SU-DHL-6 (cell line): ENCODE data around the gene SCN8A.

Source experiments
- H2AFZ ChIP-seq: fragments of 200-600 bp; sonication (generic); 2 replicates; pipeline ENCODE4 v1.6.1; 2014; ENCODE audit warnings: low read depth, mild to moderate bottlenecking, moderate library complexity, mixed read lengths, antibody characterized with exemption, low read length; ENCODE audit not compliant: severe bottlenecking
- H3F3A ChIP-seq: fragments of 200-600 bp; shearing (Covaris generic); 2 replicates; pipeline ENCODE4 v1.6.0; 2016; ENCODE audit warnings: antibody characterized with exemption, mild to moderate bottlenecking; ENCODE audit not compliant: insufficient read depth
- H3K27ac ChIP-seq: fragments of 200-600 bp; sonication (generic); 2 replicates; pipeline ENCODE4 v1.5.1; 2016; ENCODE audit warnings: low read depth, mild to moderate bottlenecking, low read length, moderate library complexity, mixed read lengths
- H3K27me3 ChIP-seq: fragments of 200-600 bp; sonication (generic), shearing (Covaris generic); 2 replicates; pipeline ENCODE4 v1.6.0; 2014; ENCODE audit warnings: mild to moderate bottlenecking, low read length
- H3K36me3 ChIP-seq: fragments of 200-600 bp; sonication (generic); 2 replicates; pipeline ENCODE4 v1.6.1; 2014; ENCODE audit warnings: mild to moderate bottlenecking, low read length, mixed read lengths
- H3K4me2 ChIP-seq: fragments of 300-600, 200-600 bp; shearing (Covaris generic), sonication (generic); 2 replicates; pipeline ENCODE4 v1.6.0; 2014; ENCODE audit warnings: low read length, low read depth, mild to moderate bottlenecking; ENCODE audit not compliant: poor library complexity, severe bottlenecking
- H3K4me3 ChIP-seq: fragments of 200-600 bp; sonication (generic); 2 replicates; pipeline ENCODE4 v1.5.1; 2014; ENCODE audit warnings: antibody characterized with exemption, low read length, mild to moderate bottlenecking, mixed read lengths; ENCODE audit not compliant: insufficient read depth, poor library complexity, severe bottlenecking
- H3K79me2 ChIP-seq: fragments of 200-600 bp; sonication (generic); 2 replicates; pipeline ENCODE4 v1.6.1; 2014; ENCODE audit warnings: mild to moderate bottlenecking, low read length, moderate library complexity; ENCODE audit not compliant: insufficient read depth
- H3K9ac ChIP-seq: fragments of 200-600 bp; sonication (generic); 2 replicates; pipeline ENCODE4 v1.7.0; 2014; ENCODE audit warnings: mild to moderate bottlenecking, low read length
- H3K9me2 ChIP-seq: fragments of 200-600 bp; sonication (generic); replicated peaks from 2 replicates; pipeline ENCODE4 v1.6.1; 2014; ENCODE audit warnings: low read length; ENCODE audit not compliant: insufficient read depth
- H3K9me3 ChIP-seq: fragments of 200-600 bp; sonication (generic); 2 replicates; pipeline ENCODE4 v1.6.1; 2014; ENCODE audit warnings: low read length, mixed read lengths; ENCODE audit not compliant: insufficient read depth
- H4K20me1 ChIP-seq: fragments of 200-600 bp; sonication (generic); 2 replicates; pipeline ENCODE4 v1.6.1; 2014; ENCODE audit warnings: low read depth, mild to moderate bottlenecking, antibody characterized with exemption, low read length, moderate library complexity, mixed read lengths
- EZH2phosphoT487 ChIP-seq: fragments of 200-600 bp; sonication (generic), shearing (Covaris generic); conservative IDR thresholded peaks from 2 replicates; pipeline ENCODE4 v1.6.1; 2018; ENCODE audit warnings: mild to moderate bottlenecking, antibody characterized with exemption, low read length, moderate library complexity, mixed read lengths
- TF ChIP-seq, protein P1 (sequence below): fragments of 200-600 bp; sonication (generic); IDR thresholded peaks from one replicate; pipeline ENCODE4 v1.5.1; 2017; ENCODE audit warnings: antibody characterized with exemption, mild to moderate bottlenecking, low read length, moderate library complexity; ENCODE audit not compliant: insufficient read depth, poor library complexity, severe bottlenecking

The SCN8A gene

DNA sequence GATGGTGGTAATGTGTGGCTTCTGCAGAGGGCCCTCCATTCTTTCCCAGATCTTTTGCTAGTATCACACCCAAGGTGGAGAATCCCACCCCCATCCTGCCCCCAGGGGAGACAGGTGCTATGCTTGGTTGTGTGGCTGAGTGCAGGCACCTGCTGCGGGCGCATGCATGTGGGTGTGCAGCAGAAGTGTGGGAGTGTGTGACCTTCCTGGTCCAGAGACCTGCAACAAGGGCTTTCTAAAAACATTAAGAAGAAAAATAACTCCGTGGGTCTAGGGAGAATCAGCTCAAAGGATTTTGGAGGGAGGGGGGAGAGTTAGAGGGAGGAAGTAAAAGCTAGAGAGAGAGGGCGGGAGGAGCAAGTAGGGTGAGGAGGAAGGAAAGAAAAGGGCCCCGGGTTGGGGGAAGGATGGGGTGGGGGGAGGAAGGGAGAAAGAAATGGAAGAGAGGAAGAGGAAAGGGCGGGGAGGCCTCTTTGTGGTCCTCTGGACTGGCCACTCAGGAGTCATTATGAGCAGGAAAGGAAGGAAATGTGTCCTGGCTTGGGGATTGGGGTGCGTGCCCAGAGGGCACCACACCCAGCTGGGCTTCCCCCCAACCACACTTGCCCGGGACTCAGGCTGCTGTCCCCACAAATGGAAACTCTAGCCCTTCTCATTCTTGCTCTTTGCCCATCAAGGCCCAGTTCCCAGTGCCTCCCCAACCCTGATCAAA is 260.5 kb downstream of the SCN8A start:
- no peak overlapping the region for H3K9ac ChIP-seq
- H3K27ac ChIP-seq = no peak overlapping the region
- no peaks in the 10 kb centered on the region for H4K20me1 ChIP-seq
- H3K9me3 ChIP-seq = no peaks in the 10 kb centered on the region
- H3K36me3 ChIP-seq = no peaks in the 10 kb centered on the region
- no peak for TF ChIP-seq EZH2phosphoT487
- TF ChIP-seq, protein P1, sequence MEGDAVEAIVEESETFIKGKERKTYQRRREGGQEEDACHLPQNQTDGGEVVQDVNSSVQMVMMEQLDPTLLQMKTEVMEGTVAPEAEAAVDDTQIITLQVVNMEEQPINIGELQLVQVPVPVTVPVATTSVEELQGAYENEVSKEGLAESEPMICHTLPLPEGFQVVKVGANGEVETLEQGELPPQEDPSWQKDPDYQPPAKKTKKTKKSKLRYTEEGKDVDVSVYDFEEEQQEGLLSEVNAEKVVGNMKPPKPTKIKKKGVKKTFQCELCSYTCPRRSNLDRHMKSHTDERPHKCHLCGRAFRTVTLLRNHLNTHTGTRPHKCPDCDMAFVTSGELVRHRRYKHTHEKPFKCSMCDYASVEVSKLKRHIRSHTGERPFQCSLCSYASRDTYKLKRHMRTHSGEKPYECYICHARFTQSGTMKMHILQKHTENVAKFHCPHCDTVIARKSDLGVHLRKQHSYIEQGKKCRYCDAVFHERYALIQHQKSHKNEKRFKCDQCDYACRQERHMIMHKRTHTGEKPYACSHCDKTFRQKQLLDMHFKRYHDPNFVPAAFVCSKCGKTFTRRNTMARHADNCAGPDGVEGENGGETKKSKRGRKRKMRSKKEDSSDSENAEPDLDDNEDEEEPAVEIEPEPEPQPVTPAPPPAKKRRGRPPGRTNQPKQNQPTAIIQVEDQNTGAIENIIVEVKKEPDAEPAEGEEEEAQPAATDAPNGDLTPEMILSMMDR = no peak
- H3F3A ChIP-seq = no peaks in the 10 kb centered on the region
- H3K79me2 ChIP-seq = no peaks in the 10 kb centered on the region
- H3K27me3 ChIP-seq = no peaks in the 10 kb centered on the region
- no peaks in the 10 kb centered on the region for H3K9me2 ChIP-seq
- H3K4me2 ChIP-seq = no peak overlapping the region
- no peak overlapping the region for H3K4me3 ChIP-seq
- no peak overlapping the region for H2AFZ ChIP-seq

DNA sequence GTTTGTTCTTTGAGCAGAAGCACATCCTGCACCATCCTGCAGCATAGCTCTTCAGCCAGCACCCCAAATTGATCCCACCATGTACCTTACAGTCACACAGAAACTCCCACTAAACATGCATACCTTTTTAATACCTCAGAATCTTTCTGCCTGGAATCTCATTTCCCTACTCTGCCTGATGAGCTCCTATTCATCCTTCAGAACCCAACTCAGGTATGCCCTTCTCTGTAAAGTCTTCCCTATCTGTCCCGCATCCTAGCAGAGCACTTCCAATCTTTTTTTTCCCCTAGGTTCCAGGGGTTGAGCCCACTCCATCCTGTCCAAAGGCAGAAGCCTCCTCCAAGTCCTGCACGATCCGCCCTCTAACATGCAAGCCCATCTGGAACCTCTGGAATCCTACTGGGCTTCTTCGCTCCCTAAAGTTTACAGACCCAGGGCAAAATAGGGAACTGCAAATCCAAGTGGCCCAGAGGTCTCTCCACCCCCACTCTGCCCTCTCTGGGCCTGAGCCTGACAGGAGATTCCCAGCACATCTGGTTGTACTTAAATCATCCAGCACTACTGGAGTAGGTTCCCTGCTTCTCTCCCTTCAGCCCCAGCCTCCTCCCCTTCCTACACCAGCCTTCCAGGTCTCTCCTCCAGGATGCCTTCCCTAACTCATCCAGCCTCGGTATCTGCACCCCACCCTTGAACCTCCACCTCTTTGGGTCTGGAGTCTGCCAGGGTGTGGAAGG is 261.5 kb downstream of the SCN8A start:
- H3K9me3 ChIP-seq = no peaks in the 10 kb centered on the region
- no peaks in the 10 kb centered on the region for H3F3A ChIP-seq
- H3K36me3 ChIP-seq = no peaks in the 10 kb centered on the region
- no peak overlapping the region for H2AFZ ChIP-seq
- no peak overlapping the region for H3K9ac ChIP-seq
- no peaks in the 10 kb centered on the region for H3K79me2 ChIP-seq
- TF ChIP-seq, protein P1 = no peak
- TF ChIP-seq EZH2phosphoT487 = no peak
- H3K4me3 ChIP-seq = no peak overlapping the region
- no peak overlapping the region for H3K27ac ChIP-seq
- no peaks in the 10 kb centered on the region for H3K27me3 ChIP-seq
- no peaks in the 10 kb centered on the region for H3K9me2 ChIP-seq
- no peaks in the 10 kb centered on the region for H4K20me1 ChIP-seq
- H3K4me2 ChIP-seq = no peak overlapping the region

DNA sequence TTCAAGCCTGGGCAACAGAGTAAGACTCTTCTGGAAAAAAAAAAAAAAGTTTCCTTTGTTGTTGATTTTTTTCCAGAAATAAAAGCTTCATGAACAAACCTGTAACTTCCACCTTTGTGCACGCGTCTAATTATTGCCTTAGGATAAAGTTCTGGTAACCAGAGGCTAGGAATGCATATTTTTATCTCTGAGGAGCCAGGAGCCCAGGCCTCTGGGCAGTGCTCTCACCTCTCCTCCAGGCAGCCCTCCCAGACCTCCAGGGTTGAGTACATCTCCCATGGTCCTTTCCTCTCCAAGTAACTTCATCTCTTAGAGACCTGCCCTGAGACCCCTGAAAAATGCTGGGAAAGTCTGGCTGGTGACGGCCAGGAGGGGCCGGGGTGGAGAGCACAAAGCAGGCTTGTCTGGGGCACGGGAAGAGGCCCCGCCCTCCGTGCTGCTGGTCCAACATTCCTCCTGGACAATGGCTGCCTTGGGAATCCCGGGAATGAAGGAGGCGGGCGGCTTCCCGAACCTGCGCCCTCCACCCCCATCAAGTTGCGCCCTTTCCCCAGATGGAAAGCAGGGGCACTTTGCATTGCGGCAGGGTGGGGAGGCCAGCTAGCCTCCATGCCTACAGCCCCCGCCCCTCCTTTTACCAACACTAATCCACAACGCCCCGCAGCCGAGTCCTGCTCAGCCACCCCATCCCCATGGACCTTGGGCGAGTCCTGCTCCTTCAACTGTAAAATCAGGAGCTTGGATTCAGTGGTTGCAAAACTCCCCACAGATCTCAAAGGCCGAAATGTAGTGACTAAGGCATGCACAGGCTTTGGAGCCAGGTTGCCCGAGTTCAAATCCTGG is 264.8 kb downstream of the SCN8A start:
- no peaks in the 10 kb centered on the region for H3F3A ChIP-seq
- no peak overlapping the region for H3K9ac ChIP-seq
- H3K79me2 ChIP-seq = no peaks in the 10 kb centered on the region
- H2AFZ ChIP-seq = no peak overlapping the region
- H3K4me3 ChIP-seq = no peak overlapping the region
- H3K27ac ChIP-seq = no peak overlapping the region
- TF ChIP-seq, protein P1 = no peak
- TF ChIP-seq EZH2phosphoT487 = no peak
- no peaks in the 10 kb centered on the region for H4K20me1 ChIP-seq
- no peaks in the 10 kb centered on the region for H3K9me2 ChIP-seq
- H3K4me2 ChIP-seq = no peak overlapping the region
- H3K27me3 ChIP-seq = no peaks in the 10 kb centered on the region
- no peaks in the 10 kb centered on the region for H3K36me3 ChIP-seq
- no peaks in the 10 kb centered on the region for H3K9me3 ChIP-seq
